Left ventricle myocardium inferior (tissue), 1 donor: ENCODE measurements around the gene TBX1. TPM values are rescaled to one million over a fixed set of nuclear protein-coding genes. Genes with fewer than 3 reads are reported as not detected.

ENCODE experiments used
- DNase-seq: peaks from one replicate; pipeline ENCODE4 v3.0.0-alpha.2; 2020
- H3K27ac ChIP-seq: fragments of 200-600 bp; replicated peaks from 2 replicates; pipeline ENCODE4 v1.8.0; 2021
- H3K27me3 ChIP-seq: fragments of 200-600 bp; 2 replicates; pipeline ENCODE4 v1.8.0; 2021; ENCODE audit warnings: low read depth
- H3K36me3 ChIP-seq: fragments of 200-600 bp; 2 replicates; pipeline ENCODE4 v1.8.0; 2021
- H3K4me1 ChIP-seq: fragments of 200-600 bp; 2 replicates; pipeline ENCODE4 v1.8.0; 2021
- H3K4me3 ChIP-seq: fragments of 200-600 bp; 2 replicates; pipeline ENCODE4 v1.8.0; 2021; ENCODE audit warnings: mild to moderate bottlenecking, moderate library complexity
- H3K9me3 ChIP-seq: fragments of 200-600 bp; replicated peaks from 2 replicates; pipeline ENCODE4 v1.8.0; 2021
- CTCF ChIP-seq: fragments of 200-600 bp; IDR thresholded peaks from 2 replicates; pipeline ENCODE4 v1.8.0; 2021; ENCODE audit warnings: antibody characterized with exemption, mild to moderate bottlenecking, borderline replicate concordance
- intact Hi-C: fragments of 100-400 bp; cut with micrococcal nuclease; formaldehyde crosslinking; loops from one replicate; pipeline ENCODE4 v1.11.0; 2022
- total RNA-seq: library from RNA; stranded (reverse); fragmentation: NEBNext Ultra II Directional; extraction: Animal tissue kit (Norgen Biotek cat#: 25700); gene quantifications from one replicate; pipeline ENCODE4 v1.2.1, GENCODE V29; 2021
- donor health status: DM: no; HTN: yes; CAD: no; lungs with severe emphysema.

Gene TBX1
- total RNA-seq, 1 donor from 2014 or later, result 8.0 TPM

- H3K27ac ChIP-seq, result no peak overlapping the region
- no peak for TF ChIP-seq CTCF
- no peak for DNase-seq
- no peaks in the 10 kb centered on the region for H3K27me3 ChIP-seq
- peaks cover 34% of the 10 kb centered on the region for H3K9me3 ChIP-seq
- H3K36me3 ChIP-seq, result peaks cover 19% of the 10 kb centered on the region
- peaks cover 8% of the 10 kb centered on the region for H3K4me1 ChIP-seq
- intact Hi-C loops, result no loop called here
- H3K4me3 ChIP-seq, result no peak overlapping the region
Observed at GRCh38 chr22:19793661-19794310, 33.2 kb downstream of the TBX1 start.

- intact Hi-C loops, result no loop called here
- H3K36me3 ChIP-seq, result peaks cover 10% of the 10 kb centered on the region
- H3K27me3 ChIP-seq, result no peaks in the 10 kb centered on the region
- no peak overlapping the region for H3K4me3 ChIP-seq
- H3K27ac ChIP-seq, result no peak overlapping the region
- no peak for TF ChIP-seq CTCF
- H3K4me1 ChIP-seq, result peaks cover 11% of the 10 kb centered on the region
- H3K9me3 ChIP-seq, result peaks cover 33% of the 10 kb centered on the region
- DNase-seq, result no peak
Observed at GRCh38 chr22:19795617-19796008, 35.0 kb downstream of the TBX1 start.

GRCh38 chr22:19796160-19796559 is 35.6 kb downstream of the TBX1 start:
- no peak for TF ChIP-seq CTCF
- Histone ChIP-seq H3K27me3 (no peaks in the 10 kb centered on the region), H3K27ac (no peak overlapping the region), H3K9me3 (peaks cover 28% of the 10 kb centered on the region), H3K4me3 (no peak overlapping the region), H3K4me1 (peaks cover 11% of the 10 kb centered on the region), H3K36me3 (peaks cover 10% of the 10 kb centered on the region)
- no peak for DNase-seq
- intact Hi-C loops, result no loop called here

GRCh38 chr22:19797086-19798002 is 36.8 kb downstream of the TBX1 start:
- no peak for TF ChIP-seq CTCF
- Histone ChIP-seq H3K4me3 (no peak overlapping the region), H3K9me3 (peaks cover 17% of the 10 kb centered on the region), H3K4me1 (peaks cover 11% of the 10 kb centered on the region), H3K36me3 (peaks cover 7% of the 10 kb centered on the region), H3K27me3 (no peaks in the 10 kb centered on the region), H3K27ac (no peak overlapping the region)
- intact Hi-C loops, result no loop called here
- no peak for DNase-seq

- Histone ChIP-seq H3K9me3 (peaks cover 9% of the 10 kb centered on the region), H3K27me3 (no peaks in the 10 kb centered on the region), H3K4me3 (no peak overlapping the region), H3K36me3 (peaks cover 3% of the 10 kb centered on the region), H3K4me1 (peaks cover 11% of the 10 kb centered on the region), H3K27ac (no peak overlapping the region)
- TF ChIP-seq CTCF, result no peak
- intact Hi-C loops, result no loop called here
- no peak for DNase-seq
Observed at GRCh38 chr22:19798003-19798665, 37.6 kb downstream of the TBX1 start.
